Upper lobe of left lung (tissue), 4 donors: ENCODE results near the gene ARID1B.

Experiments
- POLR2A ChIP-seq, 4 donors: fragments of 450-650 bp; IDR thresholded peaks; one replicate each; pipeline ENCODE4 v1.5.1; 2016 to 2017; ENCODE audit warnings: antibody characterized with exemption in 4 of 4, mild to moderate bottlenecking in 2 of 4
- TF ChIP-seq, protein P1 (sequence below), 6 experiments: fragments of 450-650 bp in 4 of 6; fragments of 200-600 bp in 2 of 6; sonication (generic) in 2 of 6; IDR thresholded peaks; one replicate each; pipeline ENCODE4 v1.5.1; 2016 to 2019; ENCODE audit warnings: antibody characterized with exemption in 6 of 6

DNA sequence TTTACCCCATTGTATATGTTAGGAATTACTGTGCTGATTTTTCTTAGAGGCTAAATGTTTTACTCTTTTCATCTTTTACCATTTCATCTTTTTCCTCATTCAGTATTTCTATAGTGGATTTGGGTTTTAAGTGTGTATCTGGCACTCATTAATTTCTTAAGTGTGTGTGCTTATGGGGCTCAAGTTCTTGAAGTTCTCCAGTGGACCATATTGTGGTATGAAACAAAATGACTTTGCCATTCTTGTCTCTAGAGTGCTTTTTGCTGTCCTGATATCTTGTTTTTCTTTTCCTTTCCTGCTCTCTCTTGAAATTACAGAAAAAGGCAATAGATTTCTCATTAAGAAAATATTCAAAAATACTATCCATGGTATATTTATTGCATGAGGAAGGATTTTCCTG lies 123.1 kb downstream of the ARID1B start:
- TF ChIP-seq POLR2A (IDR thresholded peaks at IDR 0.05) = no peak
- TF ChIP-seq, protein P1, sequence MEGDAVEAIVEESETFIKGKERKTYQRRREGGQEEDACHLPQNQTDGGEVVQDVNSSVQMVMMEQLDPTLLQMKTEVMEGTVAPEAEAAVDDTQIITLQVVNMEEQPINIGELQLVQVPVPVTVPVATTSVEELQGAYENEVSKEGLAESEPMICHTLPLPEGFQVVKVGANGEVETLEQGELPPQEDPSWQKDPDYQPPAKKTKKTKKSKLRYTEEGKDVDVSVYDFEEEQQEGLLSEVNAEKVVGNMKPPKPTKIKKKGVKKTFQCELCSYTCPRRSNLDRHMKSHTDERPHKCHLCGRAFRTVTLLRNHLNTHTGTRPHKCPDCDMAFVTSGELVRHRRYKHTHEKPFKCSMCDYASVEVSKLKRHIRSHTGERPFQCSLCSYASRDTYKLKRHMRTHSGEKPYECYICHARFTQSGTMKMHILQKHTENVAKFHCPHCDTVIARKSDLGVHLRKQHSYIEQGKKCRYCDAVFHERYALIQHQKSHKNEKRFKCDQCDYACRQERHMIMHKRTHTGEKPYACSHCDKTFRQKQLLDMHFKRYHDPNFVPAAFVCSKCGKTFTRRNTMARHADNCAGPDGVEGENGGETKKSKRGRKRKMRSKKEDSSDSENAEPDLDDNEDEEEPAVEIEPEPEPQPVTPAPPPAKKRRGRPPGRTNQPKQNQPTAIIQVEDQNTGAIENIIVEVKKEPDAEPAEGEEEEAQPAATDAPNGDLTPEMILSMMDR (IDR thresholded peaks at IDR 0.05) = no peak
